ENCODE measurements around the gene TMEM132D.

The TMEM132D gene

GRCh38 chr12:129409281-129409680, 494.5 kb downstream of the TMEM132D start:
- no peak for DNase-seq

GRCh38 chr12:129404556-129404955, 499.3 kb downstream of the TMEM132D start:
- no peak for DNase-seq

- DNase-seq, result no peak
These were observed 502.3 kb downstream of the TMEM132D start for GRCh38 chr12:129401572-129401971.

- DNase-seq, result no peak
These were observed 509.5 kb downstream of the TMEM132D start for GRCh38 chr12:129394177-129394825.

GRCh38 chr12:129393357-129393937, 510.4 kb downstream of the TMEM132D start:
- no peak for DNase-seq

GRCh38 chr12:129385637-129385990, 518.2 kb downstream of the TMEM132D start:
- DNase-seq, result no peak

- DNase-seq, result no peak
These were observed 519.9 kb downstream of the TMEM132D start for GRCh38 chr12:129383956-129384355.

- no peak for DNase-seq
These were observed 522.1 kb downstream of the TMEM132D start for GRCh38 chr12:129381715-129382114.

- no peak for DNase-seq
These were observed 524.6 kb downstream of the TMEM132D start for GRCh38 chr12:129379076-129379804.

GRCh38 chr12:129378496-129378895, 525.3 kb downstream of the TMEM132D start:
- no peak for DNase-seq

- no peak for DNase-seq
These were observed 530.1 kb downstream of the TMEM132D start for GRCh38 chr12:129373746-129374145.

- DNase-seq, result no peak
These were observed 530.9 kb downstream of the TMEM132D start for GRCh38 chr12:129372876-129373275.

- DNase-seq, result no peak
These were observed 531.5 kb downstream of the TMEM132D start for GRCh38 chr12:129372348-129372747.

GRCh38 chr12:129371268-129371667, 532.6 kb downstream of the TMEM132D start:
- DNase-seq, result no peak

- DNase-seq, result no peak
These were observed 537.2 kb downstream of the TMEM132D start for GRCh38 chr12:129366656-129367055.

GRCh38 chr12:129363041-129363440, 540.8 kb downstream of the TMEM132D start:
- DNase-seq, result no peak

GRCh38 chr12:129357233-129357632, 546.6 kb downstream of the TMEM132D start:
- DNase-seq, result no peak

GRCh38 chr12:129351481-129351880, 552.3 kb downstream of the TMEM132D start:
- no peak for DNase-seq

- no peak for DNase-seq
These were observed 564.5 kb downstream of the TMEM132D start for GRCh38 chr12:129339336-129339735.

GRCh38 chr12:129337413-129337812, 566.4 kb downstream of the TMEM132D start:
- no peak for DNase-seq

- DNase-seq, result no peak
These were observed 568.1 kb downstream of the TMEM132D start for GRCh38 chr12:129335773-129336172.

- no peak for DNase-seq
These were observed 571.5 kb downstream of the TMEM132D start for GRCh38 chr12:129332286-129332685.

- no peak for DNase-seq
These were observed 572.3 kb downstream of the TMEM132D start for GRCh38 chr12:129331356-129332085.

GRCh38 chr12:129328235-129328634, 575.6 kb downstream of the TMEM132D start:
- DNase-seq, result no peak
